Muscle layer of duodenum (tissue), 2 donors: Measurements from ENCODE around the gene ZCCHC7.
"Not testable (repeated sequence)": the region's sequence is repeated elsewhere in the genome, so short reads cannot be mapped to it uniquely, and the experiment has no call there.

Experiments
- H3K27ac ChIP-seq: one replicate; pipeline ENCODE4 v1.7.0; 2013; ENCODE audit warnings: mild to moderate bottlenecking, low read length
- H3K27me3 ChIP-seq: one replicate; pipeline ENCODE4 v1.7.0; 2013; ENCODE audit warnings: low read depth, mild to moderate bottlenecking, control low read depth, low read length
- H3K36me3 ChIP-seq, 2 donors: one replicate each; pipeline ENCODE4 v1.7.0; 2013; ENCODE audit warnings: low read length in 2 of 2, control low read depth in 1 of 2, mild to moderate bottlenecking in 1 of 2; ENCODE audit not compliant: insufficient read depth in 2 of 2, control insufficient read depth in 1 of 2
- H3K4me1 ChIP-seq, 2 donors: one replicate each; pipeline ENCODE4 v1.7.0; 2013; ENCODE audit warnings: low read length in 2 of 2, mild to moderate bottlenecking in 2 of 2, control low read depth in 1 of 2, moderate library complexity in 1 of 2; ENCODE audit not compliant: insufficient read depth in 2 of 2, control insufficient read depth in 1 of 2
- H3K4me3 ChIP-seq, 2 donors: one replicate each; pipeline ENCODE4 v1.7.0; 2013; ENCODE audit warnings: low read length in 2 of 2, low read depth in 1 of 2, mild to moderate bottlenecking in 1 of 2
- H3K9me3 ChIP-seq, 2 donors: one replicate each; pipeline ENCODE4 v1.7.0; 2013; ENCODE audit warnings: low read length in 2 of 2, control low read depth in 1 of 2, mild to moderate bottlenecking in 1 of 2; ENCODE audit not compliant: control insufficient read depth in 1 of 2
- donor health status: healthy.

Gene ZCCHC7

DNA sequence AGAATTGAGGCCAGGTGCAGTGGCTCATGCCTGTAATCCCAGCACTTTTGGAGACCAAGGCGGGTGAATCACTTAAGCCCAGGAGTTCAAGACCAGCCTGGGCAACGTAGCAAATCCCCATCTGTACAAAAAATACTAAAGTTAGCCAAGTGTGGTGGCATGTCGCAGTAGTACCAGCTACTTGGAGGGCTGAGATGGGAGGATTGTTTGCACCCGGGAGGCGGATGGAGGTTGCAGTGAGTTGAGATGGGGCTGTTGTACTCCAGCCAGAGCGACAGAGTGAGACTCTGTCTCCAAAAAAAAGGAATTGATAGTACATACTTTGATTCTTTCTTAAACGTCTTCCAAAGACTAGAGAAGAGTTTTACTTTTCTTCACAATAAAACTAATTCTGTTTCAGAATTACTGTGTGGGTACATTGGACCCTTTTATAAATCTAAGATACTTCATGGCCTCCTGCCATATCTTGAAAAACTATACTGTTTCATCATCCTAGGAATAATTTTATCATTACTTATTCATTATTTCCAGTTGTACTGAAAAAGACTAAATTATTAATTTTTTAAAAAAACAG lies 170.1 kb downstream of the ZCCHC7 start:
- Histone ChIP-seq H3K4me1 (peaks cover 4 to 7% of the 10 kb centered on the region in 2 donors), H3K4me3 (no peak overlapping the region), H3K27me3 (no peaks in the 10 kb centered on the region), H3K9me3 (no peaks in the 10 kb centered on the region), H3K36me3 (no peaks in the 10 kb centered on the region), H3K27ac (no peak overlapping the region)

DNA sequence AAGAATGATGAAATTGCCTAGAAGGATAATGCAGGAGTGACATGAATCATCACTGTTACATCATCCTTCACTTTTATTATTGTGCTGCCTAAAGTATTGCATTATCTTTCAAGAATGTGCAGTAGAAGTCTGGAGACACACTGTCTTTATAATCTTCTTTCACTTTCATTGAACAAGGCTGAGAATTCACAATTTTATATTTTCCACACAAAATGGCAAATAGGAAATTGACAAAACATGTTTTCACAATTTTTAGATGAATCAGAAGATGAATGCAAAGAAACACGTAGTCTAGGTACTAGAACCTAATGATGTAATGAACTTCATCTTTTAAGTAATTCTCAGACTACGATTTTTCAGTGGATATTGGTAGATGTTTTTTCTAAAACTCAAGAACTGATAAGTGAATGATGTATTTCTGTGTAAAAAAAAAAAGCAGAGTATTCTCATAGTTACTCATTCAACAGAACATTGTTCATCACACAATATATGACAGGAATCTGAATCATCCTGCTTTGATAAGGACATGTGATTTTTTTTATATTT lies 170.6 kb downstream of the ZCCHC7 start:
- no peaks in the 10 kb centered on the region for H3K27me3 ChIP-seq
- no peak overlapping the region for H3K27ac ChIP-seq
- no peak overlapping the region for H3K4me3 ChIP-seq
- no peaks in the 10 kb centered on the region for H3K36me3 ChIP-seq
- H3K4me1 ChIP-seq = peaks cover 0 to 7% of the 10 kb centered on the region in 2 donors
- no peaks in the 10 kb centered on the region for H3K9me3 ChIP-seq

GRCh38 chr9:37291612-37292238 lies 171.4 kb downstream of the ZCCHC7 start:
- not testable (repeated sequence) for H3K27me3 ChIP-seq, H3K4me3 ChIP-seq, H3K9me3 ChIP-seq, H3K4me1 ChIP-seq, H3K27ac ChIP-seq, H3K36me3 ChIP-seq

DNA sequence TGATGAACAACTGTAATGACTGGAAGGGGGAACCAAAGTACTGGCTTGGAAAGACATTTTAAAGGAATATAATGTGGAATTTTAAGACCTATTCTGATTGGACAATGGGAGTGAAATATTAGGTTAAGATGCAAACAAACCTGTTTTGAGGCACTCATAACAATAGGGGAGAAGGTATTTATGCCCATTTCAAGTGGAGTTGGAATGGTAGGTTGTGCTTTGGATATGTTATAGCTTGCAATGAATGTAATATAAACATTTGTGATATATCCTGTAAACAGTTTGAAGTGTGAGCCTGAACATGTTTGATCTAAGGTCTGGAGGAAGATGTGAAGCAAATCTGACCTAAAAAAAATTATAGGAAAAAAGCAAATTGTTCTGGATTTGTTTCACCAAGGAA lies 172.5 kb downstream of the ZCCHC7 start:
- Histone ChIP-seq H3K4me1 (peaks cover 0 to 7% of the 10 kb centered on the region in 2 donors), H3K27ac (no peak overlapping the region), H3K4me3 (no peak overlapping the region), H3K36me3 (no peaks in the 10 kb centered on the region), H3K9me3 (no peaks in the 10 kb centered on the region), H3K27me3 (no peaks in the 10 kb centered on the region)

DNA sequence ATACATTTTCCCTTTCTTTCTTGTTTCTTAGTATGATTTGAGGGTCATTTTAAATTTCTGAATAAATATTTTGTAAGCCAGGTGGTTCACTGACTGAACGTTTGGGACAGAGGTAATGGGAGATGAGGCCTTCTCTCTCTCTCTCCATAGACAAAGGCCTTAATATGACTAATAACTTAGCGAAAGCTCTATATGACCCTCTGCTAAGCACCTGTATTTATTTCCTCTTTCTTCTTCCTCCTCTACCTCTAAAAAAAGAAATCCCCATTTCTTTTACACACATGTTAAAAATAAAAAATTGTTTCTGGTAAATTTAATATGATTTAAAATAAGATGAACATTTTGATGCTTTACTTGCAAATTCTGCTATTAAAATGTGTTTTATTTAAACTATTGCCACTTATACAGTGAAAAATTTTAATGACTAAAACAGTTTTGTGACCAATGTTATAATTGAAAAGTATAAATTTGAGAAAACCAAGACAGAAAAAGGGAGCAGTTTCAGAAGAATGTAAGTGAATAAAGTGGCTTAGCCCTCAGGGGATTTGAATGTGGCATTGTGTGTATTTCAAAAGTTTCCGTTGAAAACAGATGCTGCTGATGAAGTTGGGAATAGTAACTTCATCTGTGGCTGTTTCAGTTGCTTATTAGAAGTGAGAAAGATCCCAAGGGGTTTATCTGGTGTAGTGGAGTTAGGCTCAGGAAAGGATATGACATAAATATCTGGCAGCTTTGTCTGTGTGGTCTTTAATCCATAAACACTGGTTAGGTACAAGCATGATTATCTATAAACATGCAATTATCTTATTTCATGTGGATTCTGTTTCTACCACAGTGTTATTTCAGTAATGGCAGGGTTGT lies 173.5 kb downstream of the ZCCHC7 start:
- Histone ChIP-seq H3K4me1 (peaks cover 0 to 7% of the 10 kb centered on the region in 2 donors), H3K9me3 (no peaks in the 10 kb centered on the region), H3K4me3 (no peak overlapping the region), H3K36me3 (no peaks in the 10 kb centered on the region), H3K27me3 (no peaks in the 10 kb centered on the region), H3K27ac (no peak overlapping the region)

GRCh38 chr9:37295178-37295577 lies 174.8 kb downstream of the ZCCHC7 start:
- Histone ChIP-seq H3K4me1 (peaks cover 0 to 7% of the 10 kb centered on the region in 2 donors), H3K36me3 (no peaks in the 10 kb centered on the region), H3K4me3 (no peak overlapping the region), H3K27ac (no peak overlapping the region), H3K9me3 (no peaks in the 10 kb centered on the region), H3K27me3 (no peaks in the 10 kb centered on the region)

GRCh38 chr9:37295796-37296195 lies 175.4 kb downstream of the ZCCHC7 start:
- no peaks in the 10 kb centered on the region for H3K36me3 ChIP-seq
- H3K27ac ChIP-seq = no peak overlapping the region
- peaks cover 0 to 7% of the 10 kb centered on the region in 2 donors for H3K4me1 ChIP-seq
- no peaks in the 10 kb centered on the region for H3K9me3 ChIP-seq
- no peaks in the 10 kb centered on the region for H3K27me3 ChIP-seq
- no peak overlapping the region for H3K4me3 ChIP-seq

GRCh38 chr9:37297592-37297991 lies 177.2 kb downstream of the ZCCHC7 start:
- H3K27ac ChIP-seq = no peak overlapping the region
- H3K4me3 ChIP-seq = no peak overlapping the region
- H3K9me3 ChIP-seq = no peaks in the 10 kb centered on the region
- no peaks in the 10 kb centered on the region for H3K36me3 ChIP-seq
- no peaks in the 10 kb centered on the region for H3K27me3 ChIP-seq
- peaks cover 0 to 7% of the 10 kb centered on the region in 2 donors for H3K4me1 ChIP-seq

- peaks cover 4 to 8% of the 10 kb centered on the region in 2 donors for H3K36me3 ChIP-seq
- H3K27me3 ChIP-seq = no peaks in the 10 kb centered on the region
- H3K9me3 ChIP-seq = no peaks in the 10 kb centered on the region
- H3K4me1 ChIP-seq = no peaks in the 10 kb centered on the region
- no peak overlapping the region for H3K27ac ChIP-seq
- no peak overlapping the region for H3K4me3 ChIP-seq
Observed at GRCh38 chr9:37300620-37301019, 180.2 kb downstream of the ZCCHC7 start.

- Histone ChIP-seq H3K4me3 (no peak overlapping the region), H3K27ac (no peak overlapping the region), H3K9me3 (no peaks in the 10 kb centered on the region), H3K36me3 (peaks cover 4 to 8% of the 10 kb centered on the region in 2 donors), H3K4me1 (no peaks in the 10 kb centered on the region), H3K27me3 (no peaks in the 10 kb centered on the region)
Observed at GRCh38 chr9:37301042-37301853, 180.9 kb downstream of the ZCCHC7 start.

DNA sequence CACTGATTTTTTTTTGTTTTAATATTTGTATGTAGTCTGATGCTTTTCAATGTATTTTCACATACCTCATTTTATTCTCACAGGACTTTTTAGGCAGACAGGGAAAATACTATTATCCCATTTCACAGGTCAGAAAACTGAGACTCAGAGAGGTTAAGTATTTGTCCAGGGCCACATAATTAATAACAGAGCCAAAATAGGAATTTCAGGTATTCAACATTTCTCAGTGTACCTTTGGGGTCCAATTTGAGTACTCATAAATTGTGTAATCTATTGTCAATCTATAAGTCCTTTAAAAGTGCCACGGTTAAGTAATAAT lies 181.4 kb downstream of the ZCCHC7 start:
- no peak overlapping the region for H3K4me3 ChIP-seq
- no peaks in the 10 kb centered on the region for H3K27me3 ChIP-seq
- peaks cover 4 to 8% of the 10 kb centered on the region in 2 donors for H3K36me3 ChIP-seq
- H3K27ac ChIP-seq = no peak overlapping the region
- H3K4me1 ChIP-seq = no peaks in the 10 kb centered on the region
- H3K9me3 ChIP-seq = no peaks in the 10 kb centered on the region
